ENCODE data around the gene CERS2. TPM values are rescaled to one million over a fixed set of nuclear protein-coding genes. Genes with fewer than 3 reads are reported as not detected.

Gene CERS2
- total and polyA plus RNA-seq, 2 of the 13 experiments (the other 11 are each of a cell fraction or from before 2014, with no cell fraction given): 269 to 298 TPM

GRCh38 chr1:150976879-150977694, 2.5 kb upstream of the CERS2 start (continued):
- TF ChIP-seq, protein P1, sequence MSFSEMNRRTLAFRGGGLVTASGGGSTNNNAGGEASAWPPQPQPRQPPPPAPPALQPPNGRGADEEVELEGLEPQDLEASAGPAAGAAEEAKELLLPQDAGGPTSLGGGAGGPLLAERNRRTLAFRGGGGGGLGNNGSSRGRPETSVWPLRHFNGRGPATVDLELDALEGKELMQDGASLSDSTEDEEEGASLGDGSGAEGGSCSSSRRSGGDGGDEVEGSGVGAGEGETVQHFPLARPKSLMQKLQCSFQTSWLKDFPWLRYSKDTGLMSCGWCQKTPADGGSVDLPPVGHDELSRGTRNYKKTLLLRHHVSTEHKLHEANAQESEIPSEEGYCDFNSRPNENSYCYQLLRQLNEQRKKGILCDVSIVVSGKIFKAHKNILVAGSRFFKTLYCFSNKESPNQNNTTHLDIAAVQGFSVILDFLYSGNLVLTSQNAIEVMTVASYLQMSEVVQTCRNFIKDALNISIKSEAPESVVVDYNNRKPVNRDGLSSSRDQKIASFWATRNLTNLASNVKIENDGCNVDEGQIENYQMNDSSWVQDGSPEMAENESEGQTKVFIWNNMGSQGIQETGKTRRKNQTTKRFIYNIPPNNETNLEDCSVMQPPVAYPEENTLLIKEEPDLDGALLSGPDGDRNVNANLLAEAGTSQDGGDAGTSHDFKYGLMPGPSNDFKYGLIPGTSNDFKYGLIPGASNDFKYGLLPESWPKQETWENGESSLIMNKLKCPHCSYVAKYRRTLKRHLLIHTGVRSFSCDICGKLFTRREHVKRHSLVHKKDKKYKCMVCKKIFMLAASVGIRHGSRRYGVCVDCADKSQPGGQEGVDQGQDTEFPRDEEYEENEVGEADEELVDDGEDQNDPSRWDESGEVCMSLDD (CRISPR knock-in tag; IDR thresholded peaks at IDR 0.05; ENCODE audit: borderline replicate concordance): no peak
- TF ChIP-seq FLYWCH1 (CRISPR knock-in tag; IDR thresholded peaks at IDR 0.05) (no peak), ZGPAT (CRISPR knock-in tag; IDR thresholded peaks at IDR 0.05) (no peak), ZNF407 (CRISPR knock-in tag; IDR thresholded peaks at IDR 0.05; ENCODE audit: not compliant biosample characterization) (no peak), MXI1 (IDR thresholded peaks at IDR 0.05; ENCODE audit: borderline replicate concordance, low read depth, low read length) (peak; percentile 13; the same call in 1 of the 3 replicates), EEA1 (CRISPR knock-in tag; IDR thresholded peaks at IDR 0.05; ENCODE audit: borderline replicate concordance) (no peak), ZNF556 (CRISPR knock-in tag; IDR thresholded peaks at IDR 0.05; ENCODE audit: borderline replicate concordance) (no peak), GATAD1 (CRISPR knock-in tag; IDR thresholded peaks at IDR 0.05) (peak; percentile 50; the same call in 1 of the 2 replicates), BORCS8-MEF2B (CRISPR knock-in tag; IDR thresholded peaks at IDR 0.05) (no peak), HNRNPH1 (optimal IDR thresholded peaks at IDR 0.05; ENCODE audit: low read depth, low read length) (no peak), CEBPG (CRISPR knock-in tag; IDR thresholded peaks at IDR 0.05) (no peak), ZFP82 (CRISPR knock-in tag; IDR thresholded peaks at IDR 0.05; ENCODE audit: borderline replicate concordance) (no peak), ZNF782 (CRISPR knock-in tag; IDR thresholded peaks at IDR 0.05; ENCODE audit: borderline replicate concordance) (no peak), ZNF562 (CRISPR knock-in tag; IDR thresholded peaks at IDR 0.05; ENCODE audit: borderline replicate concordance) (no peak)
- TF ChIP-seq, protein P2, sequence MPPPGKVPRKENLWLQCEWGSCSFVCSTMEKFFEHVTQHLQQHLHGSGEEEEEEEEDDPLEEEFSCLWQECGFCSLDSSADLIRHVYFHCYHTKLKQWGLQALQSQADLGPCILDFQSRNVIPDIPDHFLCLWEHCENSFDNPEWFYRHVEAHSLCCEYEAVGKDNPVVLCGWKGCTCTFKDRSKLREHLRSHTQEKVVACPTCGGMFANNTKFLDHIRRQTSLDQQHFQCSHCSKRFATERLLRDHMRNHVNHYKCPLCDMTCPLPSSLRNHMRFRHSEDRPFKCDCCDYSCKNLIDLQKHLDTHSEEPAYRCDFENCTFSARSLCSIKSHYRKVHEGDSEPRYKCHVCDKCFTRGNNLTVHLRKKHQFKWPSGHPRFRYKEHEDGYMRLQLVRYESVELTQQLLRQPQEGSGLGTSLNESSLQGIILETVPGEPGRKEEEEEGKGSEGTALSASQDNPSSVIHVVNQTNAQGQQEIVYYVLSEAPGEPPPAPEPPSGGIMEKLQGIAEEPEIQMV (CRISPR knock-in tag; IDR thresholded peaks at IDR 0.05; ENCODE audit: low read depth): no peak
